Measurements from ENCODE around the gene CACYBP.

CACYBP gene, protein sequence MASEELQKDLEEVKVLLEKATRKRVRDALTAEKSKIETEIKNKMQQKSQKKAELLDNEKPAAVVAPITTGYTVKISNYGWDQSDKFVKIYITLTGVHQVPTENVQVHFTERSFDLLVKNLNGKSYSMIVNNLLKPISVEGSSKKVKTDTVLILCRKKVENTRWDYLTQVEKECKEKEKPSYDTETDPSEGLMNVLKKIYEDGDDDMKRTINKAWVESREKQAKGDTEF

DNA sequence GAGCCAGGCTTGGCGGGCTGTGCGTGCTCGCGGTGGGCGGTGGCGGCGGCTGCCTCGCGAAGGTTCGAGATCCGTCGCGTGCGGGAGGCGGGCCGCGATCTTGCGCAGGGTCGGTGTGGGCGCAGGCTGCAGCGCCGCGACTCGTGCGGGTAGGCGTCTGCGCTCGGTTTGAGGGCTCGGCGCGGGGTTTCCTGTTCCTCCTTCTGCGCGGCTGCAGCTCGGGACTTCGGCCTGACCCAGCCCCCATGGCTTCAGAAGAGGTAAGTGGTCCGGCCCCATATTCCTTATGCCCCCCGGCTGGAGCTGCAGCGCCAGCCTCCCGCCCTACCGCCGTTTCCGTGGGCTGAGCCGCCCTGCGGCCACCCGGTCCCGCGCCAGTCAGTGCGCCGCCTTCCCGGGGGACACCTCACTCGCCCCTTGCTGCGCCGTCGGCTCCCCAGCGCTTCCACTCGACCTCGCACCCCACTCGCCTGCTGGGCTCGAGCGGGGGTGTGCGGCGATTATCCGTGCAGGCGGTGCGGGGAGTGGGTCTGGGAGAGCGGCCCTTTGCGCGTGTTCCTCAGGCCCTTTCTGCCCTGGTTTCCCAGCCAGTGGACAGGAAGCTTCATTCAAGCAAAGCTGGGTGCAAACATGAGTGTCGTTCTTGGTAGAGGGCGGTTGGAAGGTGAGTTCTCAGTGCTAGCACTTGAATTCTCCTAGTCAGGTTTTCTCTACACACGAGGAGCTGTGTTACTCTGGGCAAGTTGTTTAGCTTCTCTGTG is at the start of gene CACYBP:
TSS of gene CACYBP (plus strand) at position 12 of the 761 bp plus-strand sequence. CDS start at position 246, 234 bp downstream.
- Histone ChIP-seq H3K27ac (ENCODE audit: low read length) (peak within 1 kb of the TSS; percentile 98), H3K27me3 (ENCODE audit: insufficient read depth, low read length) (no peaks in the 10 kb centered on the region), H3K4me1 (ENCODE audit: insufficient read depth, low read length) (peaks cover 12% of the 10 kb centered on the region), H3K4me3 (ENCODE audit: low read length) (peak within 1 kb of the TSS; percentile 91), H3K9me3 (ENCODE audit: insufficient read depth, low read depth, low read length) (no peaks in the 10 kb centered on the region), H3K36me3 (ENCODE audit: insufficient read depth, low read depth, low read length) (peaks cover 9% of the 10 kb centered on the region), H3K9ac (ENCODE audit: low read depth, low read length) (peak within 1 kb of the TSS; percentile 98)

DNA sequence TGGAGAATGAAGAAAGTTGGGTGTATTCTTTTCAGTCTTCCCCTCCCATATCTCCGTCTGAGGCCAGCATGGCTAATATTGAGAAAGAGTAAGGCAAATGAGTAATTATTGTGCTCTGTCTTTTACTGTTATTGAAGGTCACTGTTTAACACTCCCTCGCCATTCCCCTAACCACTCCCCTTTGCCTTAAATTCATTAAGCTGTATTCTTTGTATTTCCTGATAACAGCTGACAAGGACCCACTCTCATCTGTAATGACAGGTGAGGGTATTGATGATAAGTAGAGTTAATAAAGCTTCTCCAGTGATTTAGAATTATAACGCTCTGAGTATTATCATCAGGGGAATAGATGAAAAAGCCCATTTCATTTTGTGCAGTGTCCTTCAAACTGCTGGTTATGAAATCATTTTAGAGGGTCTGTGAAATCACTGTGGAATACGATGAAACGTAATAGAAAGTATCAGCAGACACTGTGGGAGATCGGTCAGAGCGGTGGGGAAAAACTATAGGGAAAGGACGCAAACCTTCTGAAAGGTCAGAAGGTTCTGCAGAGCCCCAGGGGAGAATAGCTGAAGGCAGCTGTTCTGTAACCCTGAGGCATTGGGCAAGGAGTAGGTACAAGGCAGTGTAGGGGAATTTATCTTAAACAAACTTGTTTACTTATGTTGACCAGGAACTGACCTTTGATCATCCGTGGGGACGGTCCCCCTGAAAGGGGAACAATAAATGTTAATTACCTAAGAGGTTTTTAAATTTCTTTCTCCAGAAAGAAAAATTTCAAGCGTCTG is 46.3 kb upstream of the CACYBP start:
- no peaks in the 10 kb centered on the region for H3K9me3 ChIP-seq (ENCODE audit: insufficient read depth, low read depth, low read length)
- no peak overlapping the region for H3K27ac ChIP-seq (ENCODE audit: low read length)
- peaks cover 66% of the 10 kb centered on the region for H3K36me3 ChIP-seq (ENCODE audit: insufficient read depth, low read depth, low read length)
- H3K4me3 ChIP-seq (ENCODE audit: low read length): no peak overlapping the region
- H3K27me3 ChIP-seq (ENCODE audit: insufficient read depth, low read length): no peaks in the 10 kb centered on the region
- H3K9ac ChIP-seq (ENCODE audit: low read depth, low read length): no peak overlapping the region
- H3K4me1 ChIP-seq (ENCODE audit: insufficient read depth, low read length): no peaks in the 10 kb centered on the region

DNA sequence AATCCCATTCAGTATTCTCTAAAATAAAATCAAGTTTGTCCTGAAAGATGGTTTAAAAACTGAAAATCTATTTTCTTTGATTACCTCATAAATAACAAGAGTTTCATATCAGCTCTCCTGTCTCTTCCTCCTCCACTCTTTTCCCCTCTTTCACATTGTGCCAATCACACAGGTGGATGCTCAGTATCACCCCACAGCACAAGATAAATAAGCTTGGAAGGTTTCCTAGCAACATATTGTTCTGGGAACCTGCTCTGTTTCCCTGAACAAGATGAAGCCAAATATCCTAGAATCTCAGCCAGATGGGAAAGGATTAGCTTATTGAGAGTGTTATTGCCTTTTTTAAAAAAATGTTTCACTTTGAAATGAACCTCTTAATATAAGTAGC is 45.7 kb upstream of the CACYBP start:
- Histone ChIP-seq H3K9ac (ENCODE audit: low read depth, low read length) (no peak overlapping the region), H3K36me3 (ENCODE audit: insufficient read depth, low read depth, low read length) (peaks cover 69% of the 10 kb centered on the region), H3K9me3 (ENCODE audit: insufficient read depth, low read depth, low read length) (no peaks in the 10 kb centered on the region), H3K27ac (ENCODE audit: low read length) (no peak overlapping the region), H3K4me3 (ENCODE audit: low read length) (no peak overlapping the region), H3K4me1 (ENCODE audit: insufficient read depth, low read length) (no peaks in the 10 kb centered on the region), H3K27me3 (ENCODE audit: insufficient read depth, low read length) (no peaks in the 10 kb centered on the region)

DNA sequence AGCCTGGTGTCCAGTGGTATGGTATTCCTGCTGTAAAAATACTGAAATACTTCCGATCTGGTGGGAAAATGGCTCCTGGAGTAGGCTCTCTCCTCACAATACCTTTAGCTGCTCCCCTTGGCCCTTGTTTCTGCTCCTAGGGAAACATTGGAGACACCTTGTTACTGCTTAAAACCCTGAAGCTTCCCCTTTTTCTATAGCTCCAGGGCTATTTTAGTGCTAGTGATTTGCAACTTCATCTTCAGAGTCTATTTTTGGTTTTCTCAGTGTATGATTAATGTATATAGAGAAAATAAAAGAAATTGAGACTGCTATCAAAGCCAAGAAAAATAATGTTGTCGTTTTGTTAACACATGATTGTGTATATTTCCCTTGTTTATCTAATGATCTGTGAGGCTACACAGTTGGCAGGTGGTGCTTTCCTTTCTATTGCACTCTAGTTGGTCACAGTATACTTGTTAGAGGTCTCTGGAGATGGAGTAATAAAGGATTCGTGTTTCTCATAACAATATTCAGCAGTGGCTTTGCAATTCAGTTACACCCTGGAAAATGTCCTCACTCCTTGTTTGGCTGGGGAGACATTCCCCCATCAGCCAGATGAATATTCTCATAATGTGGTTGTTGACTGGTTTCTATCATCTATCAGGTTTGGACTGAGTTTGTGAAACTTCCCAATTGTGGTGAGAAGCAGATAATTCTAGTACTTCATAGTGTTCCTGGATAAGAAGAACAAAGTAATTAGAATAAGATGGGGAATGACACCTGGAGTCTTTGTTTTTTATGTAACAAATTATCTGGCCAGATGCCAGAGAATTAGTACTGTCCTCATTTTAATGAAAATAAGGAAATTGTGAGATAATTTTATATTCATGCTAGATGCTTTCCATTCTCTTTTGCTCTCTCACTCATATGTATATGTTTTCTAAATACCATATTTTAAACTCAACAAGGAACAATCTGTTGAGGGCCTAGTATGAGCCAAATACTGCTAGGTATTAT is 44.8 kb upstream of the CACYBP start:
- Histone ChIP-seq H3K9ac (ENCODE audit: low read depth, low read length) (no peak overlapping the region), H3K4me3 (ENCODE audit: low read length) (no peak overlapping the region), H3K36me3 (ENCODE audit: insufficient read depth, low read depth, low read length) (peaks cover 69% of the 10 kb centered on the region), H3K4me1 (ENCODE audit: insufficient read depth, low read length) (no peaks in the 10 kb centered on the region), H3K9me3 (ENCODE audit: insufficient read depth, low read depth, low read length) (no peaks in the 10 kb centered on the region), H3K27me3 (ENCODE audit: insufficient read depth, low read length) (no peaks in the 10 kb centered on the region), H3K27ac (ENCODE audit: low read length) (no peak overlapping the region)

DNA sequence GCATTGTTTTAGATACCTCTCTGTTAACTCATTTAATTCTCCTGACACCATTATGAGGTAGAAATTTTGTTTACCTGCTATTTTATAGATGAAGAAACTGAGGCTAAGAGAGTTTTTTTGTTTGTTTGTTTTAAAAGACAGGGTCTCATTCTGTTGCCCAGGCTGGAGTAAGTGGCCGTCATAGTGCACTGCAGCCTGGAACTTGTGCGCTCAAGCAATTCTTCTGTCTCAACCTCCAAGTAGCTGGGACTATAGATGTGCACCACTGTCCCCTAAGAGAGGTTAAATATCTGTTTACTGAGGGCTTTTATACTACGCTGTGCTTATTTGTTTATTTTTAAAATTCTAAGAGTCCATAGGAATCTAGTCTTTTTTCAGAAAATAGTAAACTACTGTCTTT is 43.7 kb upstream of the CACYBP start:
- Histone ChIP-seq H3K4me3 (ENCODE audit: low read length) (no peak overlapping the region), H3K4me1 (ENCODE audit: insufficient read depth, low read length) (no peaks in the 10 kb centered on the region), H3K9ac (ENCODE audit: low read depth, low read length) (no peak overlapping the region), H3K27ac (ENCODE audit: low read length) (no peak overlapping the region), H3K27me3 (ENCODE audit: insufficient read depth, low read length) (no peaks in the 10 kb centered on the region), H3K36me3 (ENCODE audit: insufficient read depth, low read depth, low read length) (peaks cover 69% of the 10 kb centered on the region), H3K9me3 (ENCODE audit: insufficient read depth, low read depth, low read length) (no peaks in the 10 kb centered on the region)

DNA sequence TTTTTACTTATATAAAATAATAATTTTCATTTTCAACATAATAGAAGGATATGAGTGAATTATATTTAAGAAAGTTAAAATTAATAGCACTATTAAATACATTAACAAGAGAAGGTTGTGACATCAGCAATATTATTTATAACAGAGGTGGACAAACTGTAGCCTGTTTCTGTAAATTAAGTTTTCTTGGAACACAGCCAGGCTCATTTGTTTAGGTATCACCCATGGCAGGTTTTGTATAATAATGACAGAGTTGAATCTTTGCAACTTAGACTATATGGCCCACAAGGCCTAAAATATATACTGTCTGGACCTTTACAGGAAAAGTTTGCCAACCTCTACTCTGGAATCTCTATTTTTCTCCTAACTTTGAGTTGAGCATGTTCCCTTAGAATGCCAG is 42.8 kb upstream of the CACYBP start:
- Histone ChIP-seq H3K4me1 (ENCODE audit: insufficient read depth, low read length) (no peaks in the 10 kb centered on the region), H3K9ac (ENCODE audit: low read depth, low read length) (no peak overlapping the region), H3K9me3 (ENCODE audit: insufficient read depth, low read depth, low read length) (no peaks in the 10 kb centered on the region), H3K4me3 (ENCODE audit: low read length) (no peak overlapping the region), H3K27me3 (ENCODE audit: insufficient read depth, low read length) (no peaks in the 10 kb centered on the region), H3K36me3 (ENCODE audit: insufficient read depth, low read depth, low read length) (peaks cover 65% of the 10 kb centered on the region), H3K27ac (ENCODE audit: low read length) (no peak overlapping the region)

DNA sequence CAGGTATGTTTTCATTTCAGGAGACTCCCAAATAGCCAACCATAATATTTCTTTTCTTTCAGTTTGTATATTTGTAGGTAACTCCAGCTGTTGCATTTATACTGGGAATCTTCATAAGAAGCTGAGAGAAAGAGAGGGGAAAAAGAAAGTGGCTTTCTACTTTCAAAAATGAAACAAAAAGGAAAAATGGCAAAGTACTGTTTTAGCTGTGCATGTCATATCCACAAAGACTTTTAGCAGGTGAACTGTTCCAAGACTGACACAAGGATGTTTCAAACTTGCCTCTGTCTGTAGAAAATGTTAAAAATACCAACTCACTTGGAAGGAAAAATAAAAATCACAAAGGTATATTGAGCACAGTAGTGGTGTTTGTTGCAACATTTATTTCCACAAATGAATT is 41.9 kb upstream of the CACYBP start:
- Histone ChIP-seq H3K27ac (ENCODE audit: low read length) (no peak overlapping the region), H3K4me1 (ENCODE audit: insufficient read depth, low read length) (no peaks in the 10 kb centered on the region), H3K9me3 (ENCODE audit: insufficient read depth, low read depth, low read length) (no peaks in the 10 kb centered on the region), H3K27me3 (ENCODE audit: insufficient read depth, low read length) (no peaks in the 10 kb centered on the region), H3K36me3 (ENCODE audit: insufficient read depth, low read depth, low read length) (peaks cover 62% of the 10 kb centered on the region), H3K4me3 (ENCODE audit: low read length) (no peak overlapping the region), H3K9ac (ENCODE audit: low read depth, low read length) (no peak overlapping the region)

DNA sequence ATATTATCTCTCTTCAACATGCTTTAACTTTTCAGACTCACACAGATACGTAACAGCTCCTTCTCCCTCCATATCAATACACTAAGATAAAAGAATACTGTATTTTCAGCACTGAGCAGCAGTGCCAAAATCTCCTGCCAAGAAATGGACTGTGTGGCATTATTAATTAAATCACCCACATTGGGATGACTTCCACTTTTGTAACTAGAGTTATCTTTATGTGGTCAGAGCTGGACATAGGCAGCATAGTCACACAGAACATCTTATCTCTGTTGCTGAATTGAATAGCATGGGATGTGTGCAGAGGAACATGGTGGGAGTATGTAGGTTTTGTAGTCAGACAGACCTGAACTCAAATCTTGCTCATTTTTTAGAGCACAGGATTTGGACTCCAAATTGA is 41.4 kb upstream of the CACYBP start:
- no peak overlapping the region for H3K4me3 ChIP-seq (ENCODE audit: low read length)
- no peaks in the 10 kb centered on the region for H3K4me1 ChIP-seq (ENCODE audit: insufficient read depth, low read length)
- H3K36me3 ChIP-seq (ENCODE audit: insufficient read depth, low read depth, low read length): peaks cover 67% of the 10 kb centered on the region
- H3K9ac ChIP-seq (ENCODE audit: low read depth, low read length): no peak overlapping the region
- no peaks in the 10 kb centered on the region for H3K9me3 ChIP-seq (ENCODE audit: insufficient read depth, low read depth, low read length)
- H3K27ac ChIP-seq (ENCODE audit: low read length): no peak overlapping the region
- no peaks in the 10 kb centered on the region for H3K27me3 ChIP-seq (ENCODE audit: insufficient read depth, low read length)

DNA sequence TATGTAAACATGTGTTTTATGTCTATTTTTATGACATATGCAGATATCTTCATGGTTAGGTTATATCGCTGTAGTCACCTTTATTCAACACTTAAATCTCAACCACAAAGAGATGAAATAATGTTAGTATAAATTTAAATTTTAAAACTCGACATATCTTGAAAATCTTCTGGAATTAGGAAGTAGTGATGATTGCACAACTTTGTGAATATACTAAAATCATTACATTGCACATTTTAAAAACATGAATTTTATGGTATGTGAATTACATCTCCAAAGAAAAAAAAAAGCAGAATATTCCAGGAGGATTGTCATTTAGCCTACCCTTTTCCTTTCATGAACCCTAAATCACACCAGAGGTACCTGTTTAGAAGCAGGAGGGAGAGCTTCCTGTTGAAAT is 39.4 kb upstream of the CACYBP start:
- no peaks in the 10 kb centered on the region for H3K9me3 ChIP-seq (ENCODE audit: insufficient read depth, low read depth, low read length)
- peaks cover 75% of the 10 kb centered on the region for H3K36me3 ChIP-seq (ENCODE audit: insufficient read depth, low read depth, low read length)
- no peak overlapping the region for H3K9ac ChIP-seq (ENCODE audit: low read depth, low read length)
- H3K4me1 ChIP-seq (ENCODE audit: insufficient read depth, low read length): peaks cover 3% of the 10 kb centered on the region; the same call in 1 of the 2 replicates
- no peak overlapping the region for H3K4me3 ChIP-seq (ENCODE audit: low read length)
- no peak overlapping the region for H3K27ac ChIP-seq (ENCODE audit: low read length)
- H3K27me3 ChIP-seq (ENCODE audit: insufficient read depth, low read length): no peaks in the 10 kb centered on the region

DNA sequence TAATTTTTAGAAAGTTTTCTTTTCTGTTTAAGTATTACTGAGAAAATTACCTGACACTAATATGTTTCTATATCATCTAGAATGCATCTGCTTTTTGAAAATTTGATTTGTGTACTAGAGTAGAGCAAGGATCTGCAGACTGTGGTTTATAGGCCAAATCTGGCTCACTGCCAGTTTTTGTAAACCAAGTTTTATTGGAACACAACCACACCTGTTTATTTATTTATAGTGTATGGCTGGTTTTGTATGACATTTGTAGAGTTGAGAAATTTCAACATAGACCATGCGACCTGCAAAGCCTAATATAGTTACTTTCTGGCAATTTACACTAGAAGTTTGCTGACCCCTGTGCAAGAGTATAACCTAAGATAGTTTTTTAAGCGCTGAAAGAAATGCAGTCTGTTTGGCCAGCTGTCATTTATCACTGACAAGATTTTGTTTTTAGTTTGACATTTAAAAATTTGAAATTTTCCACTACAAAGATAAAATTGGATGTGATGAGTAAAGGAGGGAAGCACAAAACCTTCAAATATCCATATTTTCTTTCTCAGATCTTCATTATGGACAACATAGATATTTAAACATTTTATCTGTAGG is 36.1 kb upstream of the CACYBP start:
- Histone ChIP-seq H3K4me1 (ENCODE audit: insufficient read depth, low read length) (peaks cover 5% of the 10 kb centered on the region; the same call in 1 of the 2 replicates), H3K36me3 (ENCODE audit: insufficient read depth, low read depth, low read length) (peaks cover 61% of the 10 kb centered on the region), H3K9ac (ENCODE audit: low read depth, low read length) (no peak overlapping the region), H3K4me3 (ENCODE audit: low read length) (no peak overlapping the region), H3K27me3 (ENCODE audit: insufficient read depth, low read length) (no peaks in the 10 kb centered on the region), H3K27ac (ENCODE audit: low read length) (no peak overlapping the region), H3K9me3 (ENCODE audit: insufficient read depth, low read depth, low read length) (no peaks in the 10 kb centered on the region)

Measured in iPS-20b (cell line).